Endodermal cell (in vitro differentiated cells): ENCODE measurements around the gene MRFAP1L1. TPM values are rescaled to one million over a fixed set of nuclear protein-coding genes. Genes with fewer than 3 reads are reported as not detected.

Source experiments
- DNase-seq: peaks from one replicate; pipeline ENCODE4 v3.0.0-alpha.2; 2017
- H3K27ac ChIP-seq: 2 replicates; pipeline ENCODE4 v1.5.1; 2013; ENCODE audit warnings: mild to moderate bottlenecking, low read depth, low read length, moderate library complexity
- H3K27me3 ChIP-seq: 2 replicates; pipeline ENCODE4 v1.6.1; 2013; ENCODE audit warnings: mild to moderate bottlenecking, low read length, moderate library complexity; ENCODE audit not compliant: insufficient read depth, control insufficient read depth, poor library complexity, severe bottlenecking
- H3K36me3 ChIP-seq: 2 replicates; pipeline ENCODE4 v1.7.0; 2013; ENCODE audit warnings: mild to moderate bottlenecking, low read length, moderate library complexity; ENCODE audit not compliant: control insufficient read depth, insufficient read depth
- H3K4me1 ChIP-seq: one replicate; pipeline ENCODE4 v1.7.0; 2013; ENCODE audit warnings: low read length; ENCODE audit not compliant: control insufficient read depth, insufficient read depth
- H3K4me3 ChIP-seq: 2 replicates; pipeline ENCODE4 v1.5.1; 2013; ENCODE audit warnings: mild to moderate bottlenecking, low read length, moderate library complexity
- H3K9ac ChIP-seq: 2 replicates; pipeline ENCODE4 v1.6.1; 2013; ENCODE audit warnings: mild to moderate bottlenecking, low read length, moderate library complexity; ENCODE audit not compliant: poor library complexity, severe bottlenecking; ENCODE audit errors: extremely low read depth
- H3K9me3 ChIP-seq: 2 replicates; pipeline ENCODE4 v1.6.1; 2013; ENCODE audit warnings: mild to moderate bottlenecking, low read length, moderate library complexity; ENCODE audit not compliant: control insufficient read depth
- H3K27ac Mint-ChIP-seq: 2 replicates; pipeline ENCODE4 v1.8.0; 2020; ENCODE audit warnings: mixed read lengths
- H3K27me3 Mint-ChIP-seq: 2 replicates; pipeline ENCODE4 v1.8.0; 2021; ENCODE audit warnings: mild to moderate bottlenecking, mixed read lengths; ENCODE audit not compliant: insufficient read depth
- H3K36me3 Mint-ChIP-seq: 2 replicates; pipeline ENCODE4 v1.8.0; 2020; ENCODE audit warnings: low read depth, mixed read lengths
- H3K4me1 Mint-ChIP-seq: 2 replicates; pipeline ENCODE4 v1.8.0; 2020; ENCODE audit warnings: mixed read lengths
- H3K4me3 Mint-ChIP-seq: 2 replicates; pipeline ENCODE4 v1.8.0; 2020; ENCODE audit warnings: mild to moderate bottlenecking, moderate library complexity, mixed read lengths
- H3K9me3 Mint-ChIP-seq: 2 replicates; pipeline ENCODE4 v1.8.0; 2020; ENCODE audit warnings: mild to moderate bottlenecking, mixed read lengths
- CTCF ChIP-seq: fragments of 200-600 bp; sonication (generic); conservative IDR thresholded peaks from 2 replicates; pipeline ENCODE4 v1.5.0; 2021; ENCODE audit warnings: antibody characterized with exemption, mild to moderate bottlenecking
- WGBS, 2 experiments: methylation state at CpG; one replicate each; pipeline versions ENCODE4 v1.1.5 to v1.1.7; 2013; ENCODE audit warnings: missing lambda C conversion rate in 2 of 2, mixed read lengths in 1 of 2; ENCODE audit not compliant: insufficient coverage in 1 of 2, insufficient read length in 1 of 2; 5-methylcytosine and 5-hydroxymethylcytosine counted together
- total RNA-seq, 2 donors: library from RNA; stranded (reverse); fragmentation: NEBNext Ultra II Directional in 1 of 2; extraction: Animal tissue kit (Norgen Biotek cat#: 25700) in 1 of 2; gene quantifications; 2 replicates in 1 of 2; 3 replicates in 1 of 2; pipeline ENCODE4 v1.2.1, GENCODE V29; 2021

MRFAP1L1 gene
- total RNA-seq, 2 donors from 2014 or later = 45.0 to 50.2 TPM

GRCh38 chr4:6715704-6716017 lies 6.0 kb upstream of the MRFAP1L1 start:
- DNase-seq = no peak
- H3K36me3 Mint-ChIP-seq = no peaks in the 10 kb centered on the region
- Histone ChIP-seq H3K27me3 (peaks cover 28% of the 10 kb centered on the region), H3K27ac (peak overlapping the region; percentile 39), H3K9me3 (no peaks in the 10 kb centered on the region), H3K4me3 (peak overlapping the region; percentile 92), H3K9ac (no peak overlapping the region), H3K36me3 (no peaks in the 10 kb centered on the region), H3K4me1 (no peaks in the 10 kb centered on the region)
- peak overlapping the region; percentile 87 for H3K27ac Mint-ChIP-seq
- 2 to 25% methylated on average over 5 to 9 of the region's 9 CpGs for WGBS, 2 experiments
- H3K9me3 Mint-ChIP-seq = peaks cover 3% of the 10 kb centered on the region
- peaks cover 46% of the 10 kb centered on the region for H3K27me3 Mint-ChIP-seq
- no peak for TF ChIP-seq CTCF
- peaks cover 6% of the 10 kb centered on the region for H3K4me1 Mint-ChIP-seq
- peak overlapping the region; percentile 82 for H3K4me3 Mint-ChIP-seq

GRCh38 chr4:6714954-6715353 lies 5.3 kb upstream of the MRFAP1L1 start:
- no peak for TF ChIP-seq CTCF
- H3K9ac ChIP-seq = no peak overlapping the region
- H3K27ac ChIP-seq = no peak overlapping the region
- H3K4me3 Mint-ChIP-seq = peak overlapping the region; percentile 82
- H3K4me3 ChIP-seq = peak overlapping the region; percentile 92
- no peaks in the 10 kb centered on the region for H3K9me3 ChIP-seq
- H3K4me1 Mint-ChIP-seq = peaks cover 6% of the 10 kb centered on the region
- no peaks in the 10 kb centered on the region for H3K4me1 ChIP-seq
- peaks cover 47% of the 10 kb centered on the region for H3K27me3 Mint-ChIP-seq
- H3K36me3 Mint-ChIP-seq = no peaks in the 10 kb centered on the region
- no peak overlapping the region for H3K27ac Mint-ChIP-seq
- no peak for DNase-seq
- 71 to 79% methylated on average over 1 of the region's 1 CpG for WGBS, 2 experiments
- H3K36me3 ChIP-seq = no peaks in the 10 kb centered on the region
- peaks cover 28% of the 10 kb centered on the region for H3K27me3 ChIP-seq
- H3K9me3 Mint-ChIP-seq = peaks cover 3% of the 10 kb centered on the region

- DNase-seq = no peak
- Mint-ChIP-seq H3K9me3 (peaks cover 13% of the 10 kb centered on the region), H3K27ac (no peak overlapping the region), H3K27me3 (peaks cover 47% of the 10 kb centered on the region), H3K4me3 (no peak overlapping the region), H3K4me1 (peaks cover 23% of the 10 kb centered on the region), H3K36me3 (peaks cover 29% of the 10 kb centered on the region)
- H3K27ac ChIP-seq = no peak overlapping the region
- 83 to 90% methylated on average over 2 of the region's 2 CpGs for WGBS, 2 experiments
- TF ChIP-seq CTCF = no peak
- H3K9me3 ChIP-seq = peaks cover 2% of the 10 kb centered on the region
- peaks cover 20% of the 10 kb centered on the region for H3K36me3 ChIP-seq
- H3K4me1 ChIP-seq = no peaks in the 10 kb centered on the region
- no peak overlapping the region for H3K4me3 ChIP-seq
- no peak overlapping the region for H3K9ac ChIP-seq
- H3K27me3 ChIP-seq = peaks cover 28% of the 10 kb centered on the region
Observed at GRCh38 chr4:6710996-6711395, 1.3 kb upstream of the MRFAP1L1 start.
